HepG2 (cell line): ENCODE data around the gene ZNF814. TPM values are rescaled to one million over a fixed set of nuclear protein-coding genes. Genes with fewer than 3 reads are reported as not detected.
A peak's percentile ranks its signal among the peaks of the same experiment; 100 is the strongest.

Source experiments
- BORCS8-MEF2B ChIP-seq: sonication (generic); formaldehyde crosslinking; IDR thresholded peaks from 2 replicates; pipeline ENCODE4 v1.8.0; 2022; ENCODE audit warnings: mild to moderate bottlenecking, missing genetic modification reagents
- ELF4 ChIP-seq: sonication (generic); formaldehyde crosslinking; IDR thresholded peaks from 2 replicates; pipeline ENCODE4 v1.5.0; 2020; ENCODE audit warnings: missing genetic modification reagents, mild to moderate bottlenecking, moderate library complexity, borderline replicate concordance
- PRPF4 ChIP-seq: fragments of 200-400 bp; formaldehyde crosslinking; IDR thresholded peaks from 2 replicates; pipeline ENCODE4 v1.6.1; 2016; ENCODE audit warnings: low read length, low read depth; ENCODE audit not compliant: poor library complexity, severe bottlenecking
- RFX5 ChIP-seq: IDR thresholded peaks from 2 replicates; pipeline ENCODE4 v1.6.1; 2011; ENCODE audit warnings: low read depth, low read length, improper control_type of control experiment
- SNRNP70 ChIP-seq: fragments of 200-400 bp; formaldehyde crosslinking; IDR thresholded peaks from 2 replicates; pipeline ENCODE4 v1.6.1; 2017; ENCODE audit warnings: mild to moderate bottlenecking, low read depth, low read length, moderate library complexity
- SRY ChIP-seq: sonication (generic); formaldehyde crosslinking; IDR thresholded peaks from 2 replicates; pipeline ENCODE4 v1.8.0; 2022; ENCODE audit warnings: mild to moderate bottlenecking, missing genetic modification reagents
- ZNF577 ChIP-seq: sonication (generic); formaldehyde crosslinking; IDR thresholded peaks from 2 replicates; pipeline ENCODE4 v1.4.0; 2020; ENCODE audit warnings: mild to moderate bottlenecking, low read depth, missing genetic modification reagents, borderline replicate concordance
- polyA plus RNA-seq, 8 experiments: library from polyadenylated mRNA; depleted of rRNA in 3 of 8; stranded (reverse) in 7 of 8; unstranded in 1 of 8; fragments of >200 nt; fragmentation: Illumina TruSeq in 4 of 8; extraction: Trizol in 4 of 8; gene quantifications; 2 replicates each; pipeline versions ENCODE4 v1.2.1 to v1.2.3, GENCODE V29; 2011 to 2016; ENCODE audit warnings: low read depth in 4 of 8, missing spikeins in 1 of 8, mixed read lengths in 1 of 8; ENCODE audit not compliant: insufficient read depth in 1 of 8
- total RNA-seq, 5 experiments: library from RNA; depleted of rRNA; stranded (reverse); fragments of >200 nt; fragmentation: Illumina TruSeq; extraction: Trizol; gene quantifications; 2 replicates each; pipeline ENCODE4 v1.2.3, GENCODE V29; 2016; ENCODE audit warnings: low read depth in 1 of 5
- TF ChIP-seq, protein P1 (sequence below): IDR thresholded peaks from 2 replicates; pipeline ENCODE4 v1.6.1; 2016; ENCODE audit warnings: low read depth
- TF ChIP-seq, protein P2 (sequence below): IDR thresholded peaks from 2 replicates; pipeline ENCODE4 v1.6.1; 2012; ENCODE audit warnings: low read depth, low read length, improper control_type of control experiment
- TF ChIP-seq, protein P3 (sequence below): sonication (generic); formaldehyde crosslinking; IDR thresholded peaks from one replicate; pipeline ENCODE4 v1.5.1; 2020; ENCODE audit warnings: mild to moderate bottlenecking, missing genetic modification reagents; ENCODE audit errors: not compliant biosample characterization
- TF ChIP-seq, protein P4 (sequence below): sonication (generic); IDR thresholded peaks from 2 replicates; pipeline ENCODE4 v1.6.1; 2016; ENCODE audit warnings: low read depth, borderline replicate concordance
- TF ChIP-seq, protein P5 (sequence below): sonication (generic); formaldehyde crosslinking; IDR thresholded peaks from 2 replicates; pipeline ENCODE4 v1.8.1; 2023; ENCODE audit warnings: missing genetic modification reagents, inconsistent platforms, borderline replicate concordance
- TF ChIP-seq, protein P6 (sequence below): sonication (generic); formaldehyde crosslinking; IDR thresholded peaks from 2 replicates; pipeline ENCODE4 v1.8.1; 2023; ENCODE audit warnings: mild to moderate bottlenecking, missing genetic modification reagents

Gene ZNF814
- total and polyA plus RNA-seq, 2 of the 13 experiments (the other 11 are each of a cell fraction or from before 2014, with no cell fraction given): 2.5 to 3.4 TPM

DNA sequence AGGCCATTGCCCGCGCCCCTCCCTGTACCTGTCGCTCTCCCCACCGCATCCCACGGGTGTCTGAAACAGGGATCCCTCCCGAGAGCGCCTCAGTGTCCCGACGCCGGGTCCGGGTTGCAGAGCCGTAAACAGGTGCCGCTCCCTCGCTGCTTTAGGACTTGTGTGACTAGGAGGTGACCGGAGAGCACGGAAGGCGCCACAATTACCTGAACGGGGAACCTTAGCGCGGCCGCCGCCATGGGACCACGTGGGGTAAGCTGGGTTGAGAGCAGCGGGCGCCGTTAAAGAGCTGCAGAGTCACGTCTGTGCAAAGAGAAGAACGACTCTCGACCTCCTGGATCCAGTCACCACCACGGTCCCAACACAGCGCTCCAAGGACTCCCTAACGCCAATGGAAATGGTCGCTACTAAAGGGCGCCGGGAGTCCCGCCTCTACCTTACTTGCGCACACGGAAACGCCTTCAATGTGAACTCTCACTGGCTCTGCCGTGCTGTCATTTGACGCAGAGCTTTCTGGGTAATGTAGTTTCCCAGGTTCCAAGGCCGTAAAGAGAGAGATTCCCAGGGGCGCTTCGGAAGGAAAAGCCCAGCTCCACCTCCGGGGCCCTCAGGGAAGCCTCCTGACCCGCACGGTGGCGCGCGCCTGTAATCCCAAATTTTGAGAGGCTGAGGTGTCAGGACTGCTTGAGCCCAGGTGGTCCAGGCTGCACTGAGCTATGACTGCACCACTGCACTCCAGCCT is 74.2 kb downstream of the ZNF814 start, which contains the start of gene ZNF552 (continued):
- TF ChIP-seq, protein P1, sequence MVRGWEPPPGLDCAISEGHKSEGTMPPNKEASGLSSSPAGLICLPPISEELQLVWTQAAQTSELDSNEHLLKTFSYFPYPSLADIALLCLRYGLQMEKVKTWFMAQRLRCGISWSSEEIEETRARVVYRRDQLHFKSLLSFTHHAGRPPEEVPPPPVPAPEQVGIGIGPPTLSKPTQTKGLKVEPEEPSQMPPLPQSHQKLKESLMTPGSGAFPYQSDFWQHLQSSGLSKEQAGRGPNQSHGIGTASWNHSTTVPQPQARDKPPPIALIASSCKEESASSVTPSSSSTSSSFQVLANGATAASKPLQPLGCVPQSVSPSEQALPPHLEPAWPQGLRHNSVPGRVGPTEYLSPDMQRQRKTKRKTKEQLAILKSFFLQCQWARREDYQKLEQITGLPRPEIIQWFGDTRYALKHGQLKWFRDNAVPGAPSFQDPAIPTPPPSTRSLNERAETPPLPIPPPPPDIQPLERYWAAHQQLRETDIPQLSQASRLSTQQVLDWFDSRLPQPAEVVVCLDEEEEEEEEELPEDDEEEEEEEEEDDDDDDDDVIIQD (CRISPR knock-in tag): peak; percentile 39; the same call in 1 of the 2 replicates
- TF ChIP-seq ELF4 (CRISPR knock-in tag) (peak; percentile 91), SRY (CRISPR knock-in tag) (peak; percentile 83), ZNF577 (CRISPR knock-in tag) (no peak), RFX5 (no peak), SNRNP70 (no peak), PRPF4 (no peak), BORCS8-MEF2B (CRISPR knock-in tag) (no peak)
- TF ChIP-seq, protein P2, sequence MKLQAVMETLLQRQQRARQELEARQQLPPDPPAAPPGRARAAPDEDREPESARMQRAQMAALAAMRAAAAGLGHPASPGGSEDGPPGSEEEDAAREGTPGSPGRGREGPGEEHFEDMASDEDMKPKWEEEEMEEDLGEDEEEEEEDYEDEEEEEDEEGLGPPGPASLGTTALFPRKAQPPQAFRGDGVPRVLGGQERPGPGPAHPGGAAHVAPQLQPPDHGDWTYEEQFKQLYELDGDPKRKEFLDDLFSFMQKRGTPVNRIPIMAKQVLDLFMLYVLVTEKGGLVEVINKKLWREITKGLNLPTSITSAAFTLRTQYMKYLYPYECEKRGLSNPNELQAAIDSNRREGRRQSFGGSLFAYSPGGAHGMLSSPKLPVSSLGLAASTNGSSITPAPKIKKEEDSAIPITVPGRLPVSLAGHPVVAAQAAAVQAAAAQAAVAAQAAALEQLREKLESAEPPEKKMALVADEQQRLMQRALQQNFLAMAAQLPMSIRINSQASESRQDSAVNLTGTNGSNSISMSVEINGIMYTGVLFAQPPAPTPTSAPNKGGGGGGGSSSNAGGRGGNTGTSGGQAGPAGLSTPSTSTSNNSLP: no peak
- TF ChIP-seq, protein P3, sequence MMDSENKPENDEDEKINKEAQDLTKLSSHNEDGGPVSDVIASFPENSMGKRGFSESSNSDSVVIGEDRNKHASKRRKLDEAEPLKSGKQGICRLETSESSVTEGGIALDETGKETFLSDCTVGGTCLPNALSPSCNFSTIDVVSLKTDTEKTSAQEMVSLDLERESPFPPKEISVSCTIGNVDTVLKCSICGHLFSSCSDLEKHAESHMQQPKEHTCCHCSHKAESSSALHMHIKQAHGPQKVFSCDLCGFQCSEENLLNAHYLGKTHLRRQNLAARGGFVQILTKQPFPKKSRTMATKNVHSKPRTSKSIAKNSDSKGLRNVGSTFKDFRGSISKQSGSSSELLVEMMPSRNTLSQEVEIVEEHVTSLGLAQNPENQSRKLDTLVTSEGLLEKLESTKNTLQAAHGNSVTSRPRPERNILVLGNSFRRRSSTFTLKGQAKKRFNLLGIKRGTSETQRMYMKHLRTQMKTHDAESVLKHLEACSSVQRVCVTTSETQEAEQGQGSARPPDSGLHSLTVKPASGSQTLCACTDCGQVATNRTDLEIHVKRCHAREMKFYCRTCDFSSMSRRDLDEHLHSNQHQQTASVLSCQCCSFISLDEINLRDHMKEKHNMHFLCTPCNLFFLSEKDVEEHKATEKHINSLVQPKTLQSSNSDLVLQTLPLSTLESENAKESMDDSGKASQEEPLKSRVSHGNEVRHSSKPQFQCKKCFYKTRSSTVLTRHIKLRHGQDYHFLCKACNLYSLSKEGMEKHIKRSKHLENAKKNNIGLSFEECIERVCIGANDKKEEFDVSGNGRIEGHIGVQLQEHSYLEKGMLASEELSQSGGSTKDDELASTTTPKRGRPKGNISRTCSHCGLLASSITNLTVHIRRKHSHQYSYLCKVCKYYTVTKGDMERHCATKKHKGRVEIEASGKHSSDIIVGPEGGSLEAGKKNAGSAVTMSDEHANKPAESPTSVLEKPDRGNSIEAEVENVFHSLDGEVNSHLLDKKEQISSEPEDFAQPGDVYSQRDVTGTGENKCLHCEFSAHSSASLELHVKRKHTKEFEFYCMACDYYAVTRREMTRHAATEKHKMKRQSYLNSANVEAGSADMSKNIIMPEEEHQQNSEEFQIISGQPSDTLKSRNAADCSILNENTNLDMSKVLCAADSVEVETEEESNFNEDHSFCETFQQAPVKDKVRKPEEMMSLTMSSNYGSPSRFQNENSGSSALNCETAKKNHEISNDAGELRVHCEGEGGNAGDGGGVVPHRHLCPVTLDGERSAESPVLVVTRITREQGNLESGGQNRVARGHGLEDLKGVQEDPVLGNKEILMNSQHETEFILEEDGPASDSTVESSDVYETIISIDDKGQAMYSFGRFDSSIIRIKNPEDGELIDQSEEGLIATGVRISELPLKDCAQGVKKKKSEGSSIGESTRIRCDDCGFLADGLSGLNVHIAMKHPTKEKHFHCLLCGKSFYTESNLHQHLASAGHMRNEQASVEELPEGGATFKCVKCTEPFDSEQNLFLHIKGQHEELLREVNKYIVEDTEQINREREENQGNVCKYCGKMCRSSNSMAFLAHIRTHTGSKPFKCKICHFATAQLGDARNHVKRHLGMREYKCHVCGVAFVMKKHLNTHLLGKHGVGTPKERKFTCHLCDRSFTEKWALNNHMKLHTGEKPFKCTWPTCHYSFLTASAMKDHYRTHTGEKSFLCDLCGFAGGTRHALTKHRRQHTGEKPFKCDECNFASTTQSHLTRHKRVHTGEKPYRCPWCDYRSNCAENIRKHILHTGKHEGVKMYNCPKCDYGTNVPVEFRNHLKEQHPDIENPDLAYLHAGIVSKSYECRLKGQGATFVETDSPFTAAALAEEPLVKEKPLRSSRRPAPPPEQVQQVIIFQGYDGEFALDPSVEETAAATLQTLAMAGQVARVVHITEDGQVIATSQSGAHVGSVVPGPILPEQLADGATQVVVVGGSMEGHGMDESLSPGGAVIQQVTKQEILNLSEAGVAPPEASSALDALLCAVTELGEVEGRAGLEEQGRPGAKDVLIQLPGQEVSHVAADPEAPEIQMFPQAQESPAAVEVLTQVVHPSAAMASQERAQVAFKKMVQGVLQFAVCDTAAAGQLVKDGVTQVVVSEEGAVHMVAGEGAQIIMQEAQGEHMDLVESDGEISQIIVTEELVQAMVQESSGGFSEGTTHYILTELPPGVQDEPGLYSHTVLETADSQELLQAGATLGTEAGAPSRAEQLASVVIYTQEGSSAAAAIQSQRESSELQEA (CRISPR knock-in tag): no peak
- TF ChIP-seq, protein P4, sequence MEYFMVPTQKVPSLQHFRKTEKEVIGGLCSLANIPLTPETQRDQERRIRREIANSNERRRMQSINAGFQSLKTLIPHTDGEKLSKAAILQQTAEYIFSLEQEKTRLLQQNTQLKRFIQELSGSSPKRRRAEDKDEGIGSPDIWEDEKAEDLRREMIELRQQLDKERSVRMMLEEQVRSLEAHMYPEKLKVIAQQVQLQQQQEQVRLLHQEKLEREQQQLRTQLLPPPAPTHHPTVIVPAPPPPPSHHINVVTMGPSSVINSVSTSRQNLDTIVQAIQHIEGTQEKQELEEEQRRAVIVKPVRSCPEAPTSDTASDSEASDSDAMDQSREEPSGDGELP: no peak
- TF ChIP-seq, protein P5, sequence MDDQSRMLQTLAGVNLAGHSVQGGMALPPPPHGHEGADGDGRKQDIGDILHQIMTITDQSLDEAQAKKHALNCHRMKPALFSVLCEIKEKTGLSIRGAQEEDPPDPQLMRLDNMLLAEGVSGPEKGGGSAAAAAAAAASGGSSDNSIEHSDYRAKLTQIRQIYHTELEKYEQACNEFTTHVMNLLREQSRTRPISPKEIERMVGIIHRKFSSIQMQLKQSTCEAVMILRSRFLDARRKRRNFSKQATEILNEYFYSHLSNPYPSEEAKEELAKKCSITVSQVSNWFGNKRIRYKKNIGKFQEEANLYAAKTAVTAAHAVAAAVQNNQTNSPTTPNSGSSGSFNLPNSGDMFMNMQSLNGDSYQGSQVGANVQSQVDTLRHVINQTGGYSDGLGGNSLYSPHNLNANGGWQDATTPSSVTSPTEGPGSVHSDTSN (CRISPR knock-in tag): peak; percentile 77; the same call in 1 of the 2 replicates
- TF ChIP-seq, protein P6, sequence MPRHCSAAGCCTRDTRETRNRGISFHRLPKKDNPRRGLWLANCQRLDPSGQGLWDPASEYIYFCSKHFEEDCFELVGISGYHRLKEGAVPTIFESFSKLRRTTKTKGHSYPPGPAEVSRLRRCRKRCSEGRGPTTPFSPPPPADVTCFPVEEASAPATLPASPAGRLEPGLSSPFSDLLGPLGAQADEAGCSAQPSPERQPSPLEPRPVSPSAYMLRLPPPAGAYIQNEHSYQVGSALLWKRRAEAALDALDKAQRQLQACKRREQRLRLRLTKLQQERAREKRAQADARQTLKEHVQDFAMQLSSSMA (CRISPR knock-in tag): 0 out of 2 replicates have a peak, but pooled peaks have one; percentile 64
